HG02571 (cell line): ENCODE measurements around the gene SEC62.
"Not testable (repeated sequence)": the region's sequence is repeated elsewhere in the genome, so short reads cannot be mapped to it uniquely, and the experiment has no call there.

Experiments
- ATAC-seq: cut with Tn5 transposase; IDR thresholded peaks from one replicate; pipeline ENCODE4 v1.9.1; 2021; ENCODE audit warnings: mild to moderate bottlenecking, moderate library complexity; ENCODE audit not compliant: unreplicated experiment

Gene SEC62

DNA sequence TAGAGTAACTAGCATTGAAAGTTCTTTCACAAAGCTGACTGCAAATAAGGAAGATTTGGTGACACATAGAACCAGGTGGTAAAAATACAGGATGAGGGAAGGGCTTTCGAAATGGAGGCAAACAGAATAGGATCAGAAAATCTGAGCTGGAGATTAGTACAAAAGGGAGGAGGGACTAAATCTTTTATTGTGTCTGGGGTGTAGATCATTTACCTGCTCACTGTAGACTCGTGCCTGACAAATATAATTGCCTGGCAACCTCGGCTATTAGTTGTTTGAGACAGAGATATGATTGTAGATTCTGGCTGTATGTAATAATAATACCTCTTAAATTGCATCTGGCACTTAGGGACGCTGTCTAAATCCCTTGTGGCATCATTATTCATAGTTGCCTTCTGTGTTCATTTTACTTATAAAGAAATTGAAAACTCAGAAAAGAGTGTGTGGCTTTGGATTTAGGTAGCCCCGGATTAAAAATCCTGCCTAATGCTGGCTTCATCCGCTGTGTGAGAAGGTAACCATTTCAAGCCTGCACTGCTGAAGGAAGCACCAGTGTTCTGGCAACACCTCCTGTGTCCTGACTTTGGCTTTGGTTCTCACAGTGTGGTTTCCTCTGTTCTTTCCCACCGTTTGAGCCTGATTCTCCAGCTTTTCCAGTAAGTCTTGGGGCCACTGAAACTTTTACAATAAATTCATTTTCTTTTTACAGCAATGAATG is 46.2 kb downstream of the SEC62 start:
- ATAC-seq = no peak

DNA sequence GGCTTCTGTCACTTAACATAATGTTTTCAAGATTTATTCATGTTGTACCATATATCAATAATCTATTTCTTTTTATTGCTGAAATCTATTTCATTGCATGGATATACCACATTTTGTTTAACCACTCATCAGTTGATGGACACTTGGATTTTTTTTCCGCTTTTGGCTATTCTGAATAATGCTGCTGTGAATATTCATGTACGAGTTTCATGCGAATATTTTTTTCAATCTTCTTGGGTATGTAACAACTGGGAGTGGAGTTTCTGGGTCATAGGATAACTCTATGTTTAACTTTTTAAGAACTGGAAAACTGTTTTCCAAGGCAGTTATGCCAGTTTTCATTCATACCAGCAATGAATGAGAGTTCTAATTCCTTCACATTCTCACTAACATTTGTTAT is 49.5 kb downstream of the SEC62 start:
- no peak for ATAC-seq

DNA sequence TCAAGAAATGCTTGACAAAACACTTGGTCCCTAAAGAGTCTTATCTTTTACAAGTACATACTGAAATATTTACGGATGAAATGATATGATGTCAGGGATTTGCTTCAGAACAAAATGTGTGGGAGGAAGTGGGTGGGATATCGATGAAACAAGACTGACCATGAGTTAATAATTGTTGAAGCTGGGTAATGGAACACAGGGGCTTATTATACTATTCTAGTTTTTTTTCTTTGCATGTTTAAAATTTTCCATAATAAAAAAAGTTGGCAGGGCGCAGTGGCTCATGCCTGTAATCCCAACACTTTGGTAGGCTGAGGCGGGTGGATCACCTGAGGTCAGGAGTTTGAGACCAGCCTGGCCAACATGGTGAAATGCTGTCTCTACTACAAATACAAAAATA is 52.7 kb downstream of the SEC62 start:
- ATAC-seq = not testable (repeated sequence)

DNA sequence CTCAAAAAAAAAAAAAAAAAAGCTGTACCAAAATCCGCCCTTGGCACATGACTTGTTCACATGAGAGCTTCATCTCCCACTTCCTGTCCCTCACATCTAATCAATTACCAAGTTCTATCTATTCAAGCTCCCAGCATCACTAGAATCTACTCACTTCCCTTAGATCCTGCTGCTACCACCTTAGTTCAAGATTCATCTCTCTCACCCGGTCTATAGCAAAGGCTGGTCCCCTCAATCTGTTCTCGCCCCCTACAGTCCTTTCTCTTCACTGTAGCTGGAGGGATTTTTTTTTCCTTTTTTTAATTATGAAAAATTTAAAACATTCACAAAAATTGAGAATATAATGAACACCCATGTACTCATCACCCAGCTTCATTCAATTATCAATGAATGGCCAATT is 54.5 kb downstream of the SEC62 start:
- no peak for ATAC-seq

DNA sequence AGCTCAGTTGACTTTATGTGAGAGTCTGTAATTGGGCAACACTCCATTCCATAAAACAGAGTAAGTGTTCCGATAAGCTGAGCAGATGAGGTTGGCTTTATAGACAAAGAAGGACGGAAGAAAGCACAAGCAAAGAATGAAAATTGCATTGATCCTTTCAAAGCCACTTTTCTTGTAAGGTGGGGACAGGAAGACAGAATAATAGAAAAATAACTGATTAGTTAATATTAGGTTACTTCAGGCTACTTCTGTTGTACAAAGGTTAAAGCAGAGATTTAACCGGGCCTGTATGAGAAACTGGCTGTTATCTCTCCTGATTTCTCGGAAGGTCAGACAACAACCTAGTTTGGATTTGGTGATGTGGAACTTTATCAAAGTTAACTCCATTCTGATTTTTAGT is 55.7 kb downstream of the SEC62 start:
- no peak for ATAC-seq

DNA sequence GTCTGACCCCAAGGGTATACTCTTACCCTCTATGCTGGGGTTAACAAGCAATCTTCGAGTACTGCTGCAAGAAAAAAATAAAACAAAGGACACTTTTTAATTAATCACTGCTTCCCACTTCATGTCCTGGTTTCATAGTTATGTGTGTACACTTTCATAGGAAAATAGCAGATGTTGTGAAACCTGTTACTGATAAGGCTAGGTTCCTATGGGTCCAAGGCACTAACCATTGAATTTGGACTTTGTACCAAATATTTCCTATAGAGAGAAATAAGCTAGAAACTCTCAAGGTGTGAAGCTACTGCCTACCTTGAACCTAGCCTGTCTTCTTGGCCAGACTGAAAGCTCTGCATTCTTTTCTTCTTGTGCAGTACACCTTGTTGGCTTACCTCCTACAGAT is 56.6 kb downstream of the SEC62 start:
- no peak for ATAC-seq

DNA sequence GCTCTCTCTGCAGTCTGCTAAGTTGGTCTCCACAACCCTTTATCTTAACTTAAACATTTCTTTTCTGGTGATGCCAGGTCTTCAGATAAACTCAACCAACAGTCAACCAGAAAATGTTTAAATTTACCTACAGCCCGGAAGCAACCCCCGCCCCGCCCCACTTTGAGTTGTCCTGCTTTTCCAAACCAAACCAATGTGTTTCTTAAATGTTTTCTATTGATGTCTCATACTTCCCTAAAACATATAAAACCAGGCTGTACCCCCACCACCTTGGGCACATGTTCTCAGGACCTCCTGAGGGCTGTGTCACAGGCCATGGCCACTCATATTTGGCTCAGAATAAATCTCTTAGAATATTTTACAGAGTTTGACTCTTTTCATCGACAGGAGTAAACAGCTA is 58.0 kb downstream of the SEC62 start:
- ATAC-seq = no peak

DNA sequence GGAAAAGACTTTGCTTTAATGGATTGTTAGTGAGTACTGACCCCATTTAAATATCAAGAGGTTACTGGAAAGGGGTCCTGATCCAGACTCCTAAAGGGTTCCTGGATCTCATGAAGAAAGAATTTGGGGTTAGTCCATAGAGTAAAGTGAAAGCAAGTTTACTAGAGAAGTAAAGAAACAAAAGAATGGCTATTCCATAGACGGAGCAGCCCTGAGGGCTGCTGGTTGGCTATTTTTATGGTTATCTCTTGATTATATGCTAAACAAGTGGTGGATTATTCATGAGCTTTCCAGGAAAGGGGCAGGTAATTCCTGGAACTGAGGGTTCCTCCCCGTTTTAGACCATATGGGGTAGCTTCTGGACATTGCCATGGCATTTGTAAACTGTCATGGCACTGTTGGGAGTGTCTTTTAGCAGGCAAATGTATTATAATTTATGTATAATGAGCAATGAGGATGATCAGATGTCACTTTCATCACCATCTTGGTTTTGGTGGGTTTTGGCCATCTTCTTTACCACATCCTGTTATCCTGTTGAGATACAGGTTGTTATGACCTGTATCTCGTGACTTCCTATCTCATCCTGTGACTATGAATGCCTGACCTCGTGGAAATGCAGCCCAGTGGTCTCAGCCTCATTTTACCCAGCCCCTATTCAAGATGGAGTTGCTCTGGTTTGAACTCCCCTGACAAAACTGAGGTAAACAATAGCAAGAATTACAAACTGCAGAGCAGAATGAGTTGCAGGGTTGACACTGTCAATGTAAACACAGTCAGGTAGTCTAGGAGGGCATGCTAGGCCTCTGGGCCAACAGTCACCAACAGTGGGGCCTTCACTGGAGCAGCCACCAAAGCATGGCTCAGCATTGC is 60.9 kb downstream of the SEC62 start:
- ATAC-seq = no peak

DNA sequence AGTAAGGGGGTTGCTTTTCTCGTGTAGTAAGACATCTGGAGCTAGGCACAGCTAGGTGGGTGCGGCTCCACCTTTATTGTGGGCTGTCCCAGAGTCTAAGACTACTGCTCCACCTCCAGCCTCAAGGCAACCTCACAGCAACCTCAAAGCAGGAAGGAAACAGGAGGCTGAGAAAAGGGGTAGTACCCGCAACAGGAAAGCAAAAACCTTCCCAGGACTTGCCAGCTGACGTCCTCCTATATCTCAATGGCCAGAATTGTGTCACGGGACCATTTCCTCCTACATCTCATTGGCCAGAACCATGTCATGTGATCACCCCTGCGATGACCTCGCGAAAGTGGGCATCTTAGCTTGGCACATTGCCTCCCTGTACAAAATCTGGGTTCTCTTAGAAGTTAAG is 66.9 kb downstream of the SEC62 start:
- no peak for ATAC-seq

DNA sequence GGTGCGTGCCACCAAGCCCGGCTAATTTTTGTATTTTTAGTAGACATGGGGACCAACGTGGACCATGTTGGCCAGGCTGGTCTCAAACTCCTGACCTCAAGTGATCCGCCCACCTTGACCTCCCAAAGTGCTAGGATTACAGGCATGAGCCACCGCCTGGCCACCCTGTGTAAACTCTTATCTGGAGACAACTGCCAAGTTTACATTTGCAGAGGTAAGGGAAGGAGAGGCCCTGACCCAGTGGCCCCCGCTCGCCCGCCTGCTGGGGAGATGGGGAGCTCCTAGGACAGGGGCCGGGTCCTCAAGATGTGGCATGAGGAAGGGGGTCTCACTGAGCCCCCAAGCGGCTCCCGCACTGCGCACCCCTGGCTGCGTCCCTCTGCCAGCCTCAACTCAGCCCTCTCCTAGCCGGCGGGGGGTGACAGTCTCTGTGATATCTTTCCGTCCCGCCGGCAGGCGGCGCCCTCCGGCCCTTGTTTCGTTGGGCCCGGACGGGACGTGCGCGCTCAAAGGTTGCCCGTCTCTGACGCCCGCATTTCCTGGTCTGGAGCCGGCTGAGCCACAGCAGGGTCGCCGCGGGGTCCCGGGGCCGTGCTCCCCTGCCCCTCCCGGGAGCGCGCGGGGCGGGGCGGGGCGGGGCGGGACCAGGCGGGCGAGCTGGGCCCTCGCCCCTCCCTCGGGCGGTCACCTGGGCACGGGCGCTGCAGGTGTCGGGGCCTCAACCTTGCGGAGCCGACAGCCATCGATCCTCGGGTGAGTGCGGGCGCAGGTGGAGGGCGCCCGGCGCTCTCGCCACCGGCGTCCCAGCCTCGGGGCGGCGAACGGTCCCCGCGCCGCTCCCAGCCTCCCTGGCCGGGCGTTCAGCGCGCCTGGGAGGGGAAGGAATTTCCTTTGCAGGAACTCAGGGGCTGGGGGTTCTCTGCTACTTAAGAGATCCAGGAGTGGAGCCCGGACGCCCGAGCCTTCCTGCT is 71.1 kb downstream of the SEC62 start, which contains the start of gene GPR160:
TSS of gene GPR160 (plus strand) at position 533 of the 971 bp plus-strand sequence. CDS start 45,978 bp downstream, outside the sequence.
- peak; percentile 84 for ATAC-seq

DNA sequence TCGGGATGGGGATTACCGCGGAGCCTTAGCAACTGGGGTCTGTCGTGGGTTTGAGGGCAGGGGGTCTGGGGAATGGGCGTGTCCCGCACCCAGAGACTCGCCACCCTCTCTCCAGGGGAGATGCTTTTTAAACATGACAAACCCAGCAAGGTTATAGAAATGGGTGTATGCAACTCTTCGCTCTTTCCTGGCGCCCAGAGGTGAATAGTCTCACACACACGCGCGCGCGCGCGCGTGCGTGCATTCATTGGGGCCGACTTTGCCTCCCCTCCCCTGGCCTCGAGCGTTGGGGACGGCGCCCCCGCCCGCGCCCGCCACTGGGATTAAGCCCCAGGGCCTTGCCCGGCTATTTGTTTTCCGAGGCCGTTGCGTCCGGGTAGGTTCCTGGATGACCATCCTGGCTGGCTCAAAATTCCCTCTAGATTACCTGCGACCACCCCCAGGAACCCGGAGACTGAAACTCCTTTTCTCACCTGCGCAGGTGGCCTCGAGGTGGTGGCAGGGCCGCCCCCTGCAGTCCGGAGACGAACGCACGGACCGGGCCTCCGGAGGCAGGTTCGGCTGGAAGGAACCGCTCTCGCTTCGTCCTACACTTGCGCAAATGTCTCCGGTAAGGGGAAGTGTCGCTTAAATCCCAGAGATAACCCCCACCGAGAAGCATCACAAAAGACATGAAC is 72.0 kb downstream of the SEC62 start:
- peak; percentile 15 for ATAC-seq

DNA sequence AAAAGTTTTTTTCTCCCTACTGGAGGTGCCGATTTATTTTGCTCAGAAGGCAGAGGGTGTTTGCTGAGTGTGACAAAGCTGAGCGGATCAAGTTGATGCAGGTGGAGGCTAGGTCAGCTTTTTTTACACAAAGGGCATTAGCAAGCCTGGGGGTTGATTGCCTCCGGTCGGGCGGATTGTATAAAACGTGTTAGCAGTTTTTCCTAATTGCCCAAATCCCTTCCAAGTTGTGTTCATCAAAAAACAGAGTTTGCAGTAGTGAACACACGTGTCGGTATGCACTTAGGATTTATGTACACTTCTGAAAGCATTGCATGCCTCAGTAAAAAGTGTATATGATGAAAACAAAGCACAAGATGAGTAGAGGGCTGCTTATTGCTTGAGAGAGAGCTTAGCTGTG is 73.8 kb downstream of the SEC62 start:
- ATAC-seq = no peak

DNA sequence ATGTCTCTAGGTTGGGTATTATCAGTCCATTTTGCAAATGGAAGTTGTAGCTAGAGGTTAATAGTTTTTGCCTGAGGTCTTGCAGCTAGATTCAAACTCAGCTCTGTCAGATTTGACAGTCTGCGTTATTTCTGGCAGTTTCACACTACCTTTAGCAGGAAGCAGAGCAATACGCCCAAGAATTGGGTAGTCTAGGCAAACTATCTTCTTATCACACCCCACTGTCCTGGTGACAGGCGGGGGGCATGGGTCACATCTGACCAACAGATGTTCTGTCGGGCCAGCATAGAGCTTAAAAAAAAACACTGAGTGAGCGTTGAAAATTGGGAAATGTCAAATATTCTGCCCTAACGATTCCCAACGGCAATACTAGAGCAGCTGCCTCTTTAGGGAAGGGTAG is 76.9 kb downstream of the SEC62 start:
- no peak for ATAC-seq

DNA sequence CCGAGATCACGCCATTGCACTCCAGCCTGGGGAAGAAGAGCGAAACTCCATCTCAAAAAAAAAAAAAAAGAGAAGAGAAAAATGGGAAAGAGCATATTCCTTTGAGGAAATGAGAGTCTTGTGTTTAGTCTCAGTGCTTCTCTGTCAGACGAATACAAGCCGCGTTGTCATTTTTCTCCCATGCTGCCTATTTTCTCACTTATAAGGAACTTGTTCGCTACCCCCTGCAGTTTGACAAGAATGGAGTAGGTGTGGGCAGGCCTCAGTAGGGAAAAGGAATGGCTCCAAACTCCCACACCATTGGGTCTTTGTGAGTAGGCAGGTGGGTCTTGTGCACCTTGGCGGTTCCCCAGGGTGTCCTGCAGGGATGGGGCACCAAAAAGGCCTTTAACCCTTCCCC is 77.7 kb downstream of the SEC62 start:
- ATAC-seq = no peak

DNA sequence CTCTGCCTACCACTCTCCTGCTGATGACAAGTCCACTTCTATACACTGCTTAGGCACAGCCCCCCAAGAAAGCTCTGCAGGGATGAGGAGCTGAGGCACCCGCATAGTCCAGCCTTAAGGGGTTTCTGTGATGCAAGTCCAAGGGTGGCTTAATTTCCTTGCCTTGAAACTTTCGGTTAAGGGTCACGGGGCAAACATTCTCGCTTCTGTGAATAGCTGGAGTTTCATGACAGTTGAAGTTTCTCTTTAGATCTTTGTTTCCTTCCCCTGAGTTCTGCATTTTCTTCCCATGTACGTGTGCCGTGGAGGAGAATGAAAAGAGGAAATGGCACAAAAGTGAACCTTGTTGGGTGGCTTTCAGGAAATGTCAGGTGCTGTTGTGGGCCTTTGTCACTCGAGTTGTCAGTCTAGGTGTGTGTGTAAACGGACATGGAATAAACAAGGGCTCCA is 78.2 kb downstream of the SEC62 start:
- peak; percentile 64 for ATAC-seq

DNA sequence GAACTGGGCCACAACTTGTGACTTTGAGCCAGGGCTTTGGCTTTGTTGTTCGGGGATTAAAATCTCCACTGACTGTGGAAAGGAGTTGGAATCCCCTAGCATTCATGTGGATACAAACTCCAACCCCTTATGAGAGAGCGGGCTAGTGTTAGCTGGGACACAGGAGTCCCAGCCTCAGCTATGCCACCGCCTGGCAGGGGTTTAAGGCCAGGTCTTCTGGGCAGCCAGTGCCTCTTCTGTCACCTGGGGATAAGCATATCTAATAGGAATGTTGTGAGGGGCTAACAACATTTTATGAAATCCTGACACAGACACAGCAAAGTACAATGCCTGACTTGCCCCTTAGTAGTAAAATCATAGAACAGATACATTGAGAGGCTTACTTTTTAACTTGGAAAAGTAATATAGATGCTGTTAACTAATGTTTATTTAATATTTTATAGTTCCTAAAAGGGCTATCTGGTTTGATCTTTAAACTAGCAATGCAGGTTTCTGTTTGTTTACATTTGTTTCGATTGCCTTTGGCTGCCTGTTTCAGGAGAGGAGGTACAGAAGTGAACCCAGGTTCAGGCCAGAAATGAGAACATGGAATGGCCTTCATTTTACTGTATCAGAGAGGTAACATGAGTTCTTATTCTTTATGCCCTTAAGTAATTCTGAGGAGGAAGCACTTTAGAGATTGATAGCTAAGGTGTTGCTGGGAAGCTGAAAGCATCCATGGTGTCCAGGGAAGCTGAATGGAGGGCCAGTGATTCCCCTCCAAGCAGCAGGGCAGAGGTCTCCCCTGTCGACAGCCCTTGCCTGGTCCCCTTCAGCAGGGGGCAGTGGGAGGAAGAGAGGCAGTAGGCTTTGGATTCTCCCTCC is 79.9 kb downstream of the SEC62 start:
- no peak for ATAC-seq

DNA sequence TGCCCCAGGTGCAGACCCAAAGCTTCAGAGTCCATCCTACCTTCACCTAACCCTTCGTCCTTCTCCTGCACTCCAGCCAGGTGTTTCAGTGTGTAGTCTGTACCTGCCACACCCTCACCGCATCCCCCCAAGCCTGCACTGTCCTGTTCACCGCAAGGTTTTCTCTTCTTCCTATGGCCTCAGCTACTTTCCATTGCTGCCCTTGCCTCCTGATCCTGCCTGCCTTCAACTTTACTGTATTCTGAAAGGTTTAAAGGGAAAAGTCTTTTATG is 80.5 kb downstream of the SEC62 start:
- ATAC-seq = no peak
